GM12873 (cell line): ENCODE results near the gene AGBL5.

Source experiments
- TF ChIP-seq, protein P1 (sequence below): IDR thresholded peaks from 2 replicates; pipeline ENCODE4 v1.5.1; 2012; ENCODE audit warnings: low read depth, mild to moderate bottlenecking, moderate library complexity, low read length, control low read depth; ENCODE audit not compliant: insufficient read depth; ENCODE audit errors: missing control alignments

AGBL5 gene

DNA sequence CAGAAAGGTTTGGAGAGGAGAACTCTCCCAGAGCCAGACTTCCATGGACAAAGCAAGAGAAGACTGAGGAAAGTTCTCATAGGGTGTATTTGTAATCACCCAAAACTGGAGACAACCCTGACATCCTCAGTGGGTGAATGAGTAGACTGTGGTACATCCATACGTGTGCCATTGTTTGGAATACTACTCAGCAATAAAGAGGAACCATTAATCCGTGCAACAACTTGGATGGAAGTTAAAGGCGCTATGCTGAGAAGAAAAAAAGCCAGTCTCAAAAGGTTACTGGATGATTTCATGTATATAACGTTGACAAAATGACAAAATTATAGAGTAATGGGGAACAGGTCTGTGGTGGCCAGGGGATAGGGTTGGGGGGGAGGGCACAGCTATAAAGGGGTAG lies 42.8 kb upstream of the AGBL5 start:
- TF ChIP-seq, protein P1, sequence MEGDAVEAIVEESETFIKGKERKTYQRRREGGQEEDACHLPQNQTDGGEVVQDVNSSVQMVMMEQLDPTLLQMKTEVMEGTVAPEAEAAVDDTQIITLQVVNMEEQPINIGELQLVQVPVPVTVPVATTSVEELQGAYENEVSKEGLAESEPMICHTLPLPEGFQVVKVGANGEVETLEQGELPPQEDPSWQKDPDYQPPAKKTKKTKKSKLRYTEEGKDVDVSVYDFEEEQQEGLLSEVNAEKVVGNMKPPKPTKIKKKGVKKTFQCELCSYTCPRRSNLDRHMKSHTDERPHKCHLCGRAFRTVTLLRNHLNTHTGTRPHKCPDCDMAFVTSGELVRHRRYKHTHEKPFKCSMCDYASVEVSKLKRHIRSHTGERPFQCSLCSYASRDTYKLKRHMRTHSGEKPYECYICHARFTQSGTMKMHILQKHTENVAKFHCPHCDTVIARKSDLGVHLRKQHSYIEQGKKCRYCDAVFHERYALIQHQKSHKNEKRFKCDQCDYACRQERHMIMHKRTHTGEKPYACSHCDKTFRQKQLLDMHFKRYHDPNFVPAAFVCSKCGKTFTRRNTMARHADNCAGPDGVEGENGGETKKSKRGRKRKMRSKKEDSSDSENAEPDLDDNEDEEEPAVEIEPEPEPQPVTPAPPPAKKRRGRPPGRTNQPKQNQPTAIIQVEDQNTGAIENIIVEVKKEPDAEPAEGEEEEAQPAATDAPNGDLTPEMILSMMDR: no peak

DNA sequence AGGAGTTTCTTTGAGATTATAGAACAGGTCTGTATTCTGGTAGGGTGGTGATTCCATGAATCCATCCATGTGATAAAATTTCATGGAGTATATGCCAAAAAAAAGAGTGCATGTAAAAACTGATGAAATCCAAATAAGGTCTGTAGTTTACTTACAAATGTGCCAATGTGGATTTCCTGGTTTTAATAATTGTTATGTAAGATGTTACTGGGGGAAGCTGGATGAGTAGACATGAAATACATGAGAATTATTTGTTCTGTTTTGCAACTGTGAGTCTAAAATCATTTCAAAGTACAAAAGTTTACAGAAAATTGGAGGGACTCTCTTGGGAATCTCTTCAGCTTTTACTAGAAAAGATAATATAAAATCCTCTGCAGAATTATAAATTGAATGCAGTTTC lies 42.4 kb upstream of the AGBL5 start:
- TF ChIP-seq, protein P1: no peak

GRCh38 chr2:27009716-27010115 lies 41.8 kb upstream of the AGBL5 start:
- TF ChIP-seq, protein P1: no peak

- TF ChIP-seq, protein P1: no peak
Observed at GRCh38 chr2:27010139-27010538, 41.3 kb upstream of the AGBL5 start.

GRCh38 chr2:27013738-27014137 lies 37.7 kb upstream of the AGBL5 start:
- TF ChIP-seq, protein P1: no peak

GRCh38 chr2:27014771-27015433 lies 36.6 kb upstream of the AGBL5 start:
- TF ChIP-seq, protein P1: no peak

DNA sequence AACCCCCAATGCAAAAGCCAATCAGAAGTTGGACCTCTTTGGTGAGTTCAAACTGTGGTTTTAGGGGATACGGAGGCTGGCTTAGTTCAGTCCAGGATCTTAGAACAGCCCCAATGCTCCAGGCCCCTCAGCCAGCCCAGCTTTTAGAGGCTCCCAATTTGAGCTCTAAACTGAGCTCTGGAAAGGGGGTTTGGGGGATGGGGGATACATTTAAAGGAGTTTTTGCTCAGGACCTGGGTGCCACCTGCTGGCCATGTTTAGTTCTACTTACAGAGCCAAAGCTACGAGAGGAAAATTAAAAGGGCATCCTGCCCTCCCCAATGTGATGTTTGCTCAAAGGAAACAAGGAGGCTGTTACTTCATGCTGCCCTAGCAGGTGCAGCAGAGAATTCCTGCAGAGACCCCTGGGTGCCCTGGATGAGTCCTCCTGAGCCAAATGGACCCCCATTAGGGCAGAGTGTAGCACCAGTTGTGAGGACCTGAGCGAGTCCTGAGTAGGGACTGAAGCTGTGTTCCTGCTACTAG lies 34.6 kb upstream of the AGBL5 start:
- TF ChIP-seq, protein P1: peak; percentile 68
